Fibroblast of lung (primary cell): ENCODE results near the gene TBX6. TPM values are rescaled to one million over a fixed set of nuclear protein-coding genes. Genes with fewer than 3 reads are reported as not detected.

Source experiments
- DNase-seq, 2 donors: peaks; one replicate each; pipeline versions ENCODE4 v3.0.0 to v3.0.0-alpha.2; 2010; ENCODE audit warnings: low read depth in 2 of 2
- H2AFZ ChIP-seq: 2 replicates; pipeline ENCODE4 v1.5.1; 2012; ENCODE audit warnings: low read length, control low read depth, inconsistent platforms
- H3K27ac ChIP-seq: 2 replicates; pipeline ENCODE4 v1.5.1; 2011; ENCODE audit warnings: low read length, control low read depth; ENCODE audit not compliant: insufficient read depth
- H3K27me3 ChIP-seq: 2 replicates; pipeline ENCODE4 v1.5.1; 2011; ENCODE audit warnings: mild to moderate bottlenecking, low read length; ENCODE audit not compliant: control insufficient read depth, insufficient read depth
- H3K36me3 ChIP-seq: 2 replicates; pipeline ENCODE4 v1.5.1; 2011; ENCODE audit warnings: low read length; ENCODE audit not compliant: control insufficient read depth, insufficient read depth
- H3K4me1 ChIP-seq: 2 replicates; pipeline ENCODE4 v1.5.1; 2011; ENCODE audit warnings: low read length; ENCODE audit not compliant: control insufficient read depth, insufficient read depth; ENCODE audit errors: extremely low read depth
- H3K4me2 ChIP-seq: 2 replicates; pipeline ENCODE4 v1.5.1; 2011; ENCODE audit warnings: low read length, control low read depth; ENCODE audit not compliant: insufficient read depth; ENCODE audit errors: extremely low read depth
- H3K4me3 ChIP-seq, 4 experiments: fragments of 200-600 bp in 1 of 4; sonication (generic) in 1 of 4; replicated peaks in 1 of 4; 2 replicates each; pipeline ENCODE4 v1.5.1; 2011 to 2016; ENCODE audit warnings: low read length in 4 of 4, low read depth in 3 of 4, mild to moderate bottlenecking in 3 of 4, control low read depth in 2 of 4, inconsistent platforms in 1 of 4, mixed read lengths in 1 of 4; ENCODE audit not compliant: insufficient read depth in 1 of 4; ENCODE audit errors: control extremely low read depth in 1 of 4
- H3K79me2 ChIP-seq: 2 replicates; pipeline ENCODE4 v1.5.1; 2012; ENCODE audit warnings: mild to moderate bottlenecking, low read length, inconsistent platforms; ENCODE audit not compliant: control insufficient read depth, insufficient read depth
- H3K9ac ChIP-seq: 2 replicates; pipeline ENCODE4 v1.5.1; 2011; ENCODE audit warnings: mild to moderate bottlenecking, low read length, control low read depth; ENCODE audit not compliant: insufficient read depth
- H3K9me3 ChIP-seq: 2 replicates; pipeline ENCODE4 v1.5.1; 2012; ENCODE audit warnings: low read depth, low read length; ENCODE audit not compliant: control insufficient read depth, insufficient read depth
- H4K20me1 ChIP-seq: 2 replicates; pipeline ENCODE4 v1.5.1; 2011; ENCODE audit warnings: low read length; ENCODE audit not compliant: control insufficient read depth, insufficient read depth; ENCODE audit errors: extremely low read depth
- CTCF ChIP-seq, 2 donors: IDR thresholded peaks in 1 of 2; conservative IDR thresholded peaks in 1 of 2; 1 replicate in 1 of 2; 2 replicates in 1 of 2; pipeline ENCODE4 v1.5.1; 2011 to 2012; ENCODE audit warnings: low read length in 2 of 2, control low read depth in 1 of 2, inconsistent platforms in 1 of 2, low read depth in 1 of 2, mild to moderate bottlenecking in 1 of 2
- EZH2 ChIP-seq: IDR thresholded peaks from 2 replicates; pipeline ENCODE4 v1.5.1; 2012; ENCODE audit warnings: low read length, control low read depth, mild to moderate bottlenecking; ENCODE audit errors: missing control alignments
- polyA plus RNA-seq, 2 donors: library from polyadenylated mRNA; depleted of rRNA in 1 of 2; stranded (reverse) in 1 of 2; unstranded in 1 of 2; fragments of >200 nt; gene quantifications; 2 replicates each; pipeline ENCODE4 v1.2.1, GENCODE V29; 2011 to 2012; ENCODE audit warnings: missing spikeins in 1 of 2
- total RNA-seq: library from RNA; depleted of rRNA; stranded (reverse); fragments of >200 nt; gene quantifications from 2 replicates; pipeline ENCODE4 v1.2.1, GENCODE V29; 2014

The TBX6 gene
- total and polyA plus RNA-seq, 2 donors (not counting 1 experiment from before 2014, with no cell fraction given), result 0.33 TPM; not detected in 1

DNA sequence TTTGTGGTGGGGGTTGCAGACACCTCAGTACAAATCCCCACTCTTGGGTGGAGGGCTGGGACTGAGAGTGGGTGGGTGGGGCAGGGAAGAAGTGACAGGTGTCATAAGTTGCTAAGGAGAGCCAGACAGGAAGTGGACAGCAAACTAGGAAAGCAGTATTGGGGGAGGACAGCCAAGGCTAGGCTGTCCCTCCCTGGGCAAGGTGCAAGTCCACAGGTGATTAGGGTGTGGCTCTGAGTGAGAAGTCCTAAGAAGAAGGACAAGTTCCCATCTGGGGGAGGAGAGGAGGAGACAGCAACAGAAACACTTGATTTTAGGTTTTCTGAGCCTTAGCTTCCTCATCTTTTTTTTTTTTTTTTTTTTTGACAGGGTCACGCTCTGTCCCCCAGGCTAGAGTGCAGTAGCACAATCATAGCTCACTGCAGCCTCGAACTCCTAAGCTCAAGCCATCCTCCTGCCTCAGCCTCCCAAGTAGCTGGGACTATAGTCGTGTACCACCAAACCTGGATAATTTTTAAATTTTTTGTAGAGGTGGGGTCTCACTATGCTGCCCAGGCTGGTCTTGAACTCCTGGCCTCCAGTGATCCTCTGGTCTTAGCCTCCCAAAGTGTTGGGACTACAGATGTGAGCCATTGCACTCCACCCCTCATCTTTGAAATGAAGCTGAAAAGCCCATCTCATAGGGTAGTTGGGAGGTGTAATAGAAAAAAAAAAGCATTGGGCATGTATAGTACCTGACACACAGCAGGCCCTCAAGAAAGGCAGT lies 28.8 kb upstream of the TBX6 start:
- Histone ChIP-seq H3K27ac (no peak overlapping the region), H3K4me1 (peaks cover 7% of the 10 kb centered on the region), H4K20me1 (no peaks in the 10 kb centered on the region), H2AFZ (no peak overlapping the region), H3K27me3 (no peaks in the 10 kb centered on the region), H3K36me3 (peaks cover 12% of the 10 kb centered on the region), H3K4me2 (no peak overlapping the region), H3K9me3 (no peaks in the 10 kb centered on the region), H3K4me3 (no peak overlapping the region), H3K79me2 (peaks cover 5% of the 10 kb centered on the region), H3K9ac (no peak overlapping the region)
- TF ChIP-seq EZH2, result no peak
- TF ChIP-seq CTCF (conservative IDR thresholded peaks at IDR 0.05 in 1 of 2, IDR thresholded peaks at IDR 0.05 in 1 of 2; ENCODE audit: low read depth in 1 of 2, low read length in 2 of 2), result no peak
- DNase-seq, result no peak

GRCh38 chr16:30119428-30119827 lies 27.7 kb upstream of the TBX6 start:
- peaks cover 5% of the 10 kb centered on the region for H3K79me2 ChIP-seq
- no peak overlapping the region for H3K4me2 ChIP-seq
- H3K4me3 ChIP-seq, result no peak overlapping the region
- no peaks in the 10 kb centered on the region for H3K27me3 ChIP-seq
- no peak overlapping the region for H3K9ac ChIP-seq
- H3K27ac ChIP-seq, result no peak overlapping the region
- TF ChIP-seq EZH2 (no peak), CTCF (conservative IDR thresholded peaks at IDR 0.05 in 1 of 2, IDR thresholded peaks at IDR 0.05 in 1 of 2; ENCODE audit: low read depth in 1 of 2, low read length in 2 of 2) (no peak)
- no peak overlapping the region for H2AFZ ChIP-seq
- no peaks in the 10 kb centered on the region for H3K9me3 ChIP-seq
- no peaks in the 10 kb centered on the region for H4K20me1 ChIP-seq
- H3K4me1 ChIP-seq, result peaks cover 5% of the 10 kb centered on the region
- H3K36me3 ChIP-seq, result peaks cover 17% of the 10 kb centered on the region
- no peak for DNase-seq

DNA sequence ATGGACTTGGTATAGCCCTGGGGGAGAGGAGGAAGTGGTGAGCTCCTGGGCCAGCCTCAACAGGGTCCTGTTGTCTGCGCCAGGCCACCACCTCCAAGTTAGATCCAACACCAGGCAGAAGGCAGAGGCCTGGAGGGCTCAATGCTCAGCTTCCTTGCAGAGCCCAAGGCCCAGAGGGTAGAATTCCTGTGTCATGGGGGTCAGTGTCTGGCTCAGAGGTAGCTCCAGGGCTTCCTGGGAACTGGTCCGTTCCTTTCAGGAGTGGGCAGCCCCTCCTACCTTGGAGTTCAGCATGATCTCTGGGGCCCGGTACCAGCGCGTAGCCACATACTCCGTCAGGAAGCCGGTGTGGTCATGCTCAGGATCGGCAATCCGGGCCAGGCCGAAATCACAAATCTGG lies 26.0 kb upstream of the TBX6 start:
- Histone ChIP-seq H3K9ac (no peak overlapping the region), H2AFZ (no peak overlapping the region), H3K36me3 (peaks cover 20% of the 10 kb centered on the region), H4K20me1 (no peaks in the 10 kb centered on the region), H3K4me2 (no peak overlapping the region), H3K9me3 (no peaks in the 10 kb centered on the region), H3K4me3 (no peak overlapping the region), H3K27me3 (no peaks in the 10 kb centered on the region), H3K79me2 (peaks cover 5% of the 10 kb centered on the region), H3K4me1 (peaks cover 10% of the 10 kb centered on the region), H3K27ac (no peak overlapping the region)
- no peak for TF ChIP-seq EZH2
- no peak for DNase-seq
